ENCODE data around the gene UQCRC2.

GRCh38 chr16:21959050-21959449, 5.9 kb downstream of the UQCRC2 start:
- TF ChIP-seq CTCF (IDR thresholded peaks at IDR 0.05) (no peak), TAF1 (IDR thresholded peaks at IDR 0.05; ENCODE audit: borderline replicate concordance, low read depth, low read length) (no peak), EP300 (IDR thresholded peaks at IDR 0.05; ENCODE audit: borderline replicate concordance in 1 of 2, low read depth in 1 of 2, low read length in 1 of 2) (no peak), FOXJ3 (CRISPR knock-in tag; IDR thresholded peaks at IDR 0.05) (no peak), GATA2 (CRISPR knock-in tag; IDR thresholded peaks at IDR 0.05) (no peak), CHD2 (IDR thresholded peaks at IDR 0.05; ENCODE audit: low read length, partially characterized antibody) (no peak), TCF12 (IDR thresholded peaks at IDR 0.05) (no peak), FOXM1 (IDR thresholded peaks at IDR 0.05; ENCODE audit: low read depth) (no peak), USF2 (IDR thresholded peaks at IDR 0.05; ENCODE audit: borderline replicate concordance, low read depth, low read length) (no peak)
- TF ChIP-seq, protein P1, sequence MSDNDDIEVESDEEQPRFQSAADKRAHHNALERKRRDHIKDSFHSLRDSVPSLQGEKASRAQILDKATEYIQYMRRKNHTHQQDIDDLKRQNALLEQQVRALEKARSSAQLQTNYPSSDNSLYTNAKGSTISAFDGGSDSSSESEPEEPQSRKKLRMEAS (IDR thresholded peaks at IDR 0.05; ENCODE audit: low read depth) = no peak
